GM18502 (cell line): ENCODE data around the gene MSI1.

Experiments used
- ATAC-seq: cut with Tn5 transposase; IDR thresholded peaks from one replicate; pipeline ENCODE4 v1.9.1; 2021; ENCODE audit warnings: mild to moderate bottlenecking; ENCODE audit not compliant: unreplicated experiment, poor library complexity

Gene MSI1

GRCh38 chr12:120328228-120328627 is 40.7 kb downstream of the MSI1 start:
- ATAC-seq, result no peak

- ATAC-seq, result no peak
Observed at GRCh38 chr12:120327593-120327992, 41.4 kb downstream of the MSI1 start, which contains the start of gene PLA2G1B. TSS of gene PLA2G1B (minus strand) at chr12:120327779. CDS start at chr12:120327753, 26 bp downstream.

- no peak for ATAC-seq
Observed at GRCh38 chr12:120324841-120325417, 44.0 kb downstream of the MSI1 start.

- no peak for ATAC-seq
Observed at GRCh38 chr12:120323772-120324171, 45.2 kb downstream of the MSI1 start.

GRCh38 chr12:120321382-120322202 is 47.4 kb downstream of the MSI1 start:
- no peak for ATAC-seq

- ATAC-seq, result peak; percentile 98
Observed at GRCh38 chr12:120317224-120318105, 51.5 kb downstream of the MSI1 start.

GRCh38 chr12:120316798-120317223 is 52.2 kb downstream of the MSI1 start:
- ATAC-seq, result no peak

- ATAC-seq, result no peak
Observed at GRCh38 chr12:120314220-120314619, 54.7 kb downstream of the MSI1 start.

- peak; percentile 96 for ATAC-seq
Observed at GRCh38 chr12:120301962-120302815, 66.8 kb downstream of the MSI1 start, which contains the start of gene SIRT4. TSS of gene SIRT4 (plus strand) at chr12:120302321. CDS start at chr12:120303562, 1,241 bp downstream.

GRCh38 chr12:120292661-120293531 is 76.1 kb downstream of the MSI1 start, which contains the start of gene RNU4-1:
TSS of gene RNU4-1 (minus strand) at chr12:120293237.
- peak; percentile 51 for ATAC-seq

- ATAC-seq, result peak; percentile 10
Observed at GRCh38 chr12:120292411-120292660, 76.6 kb downstream of the MSI1 start.
